HG02870 (cell line): Measurements from ENCODE around the gene CACNA1G.

Experiments
- ATAC-seq: cut with Tn5 transposase; IDR thresholded peaks from one replicate; pipeline ENCODE4 v1.9.1; 2021; ENCODE audit warnings: mild to moderate bottlenecking, moderate library complexity; ENCODE audit not compliant: unreplicated experiment

The CACNA1G gene

DNA sequence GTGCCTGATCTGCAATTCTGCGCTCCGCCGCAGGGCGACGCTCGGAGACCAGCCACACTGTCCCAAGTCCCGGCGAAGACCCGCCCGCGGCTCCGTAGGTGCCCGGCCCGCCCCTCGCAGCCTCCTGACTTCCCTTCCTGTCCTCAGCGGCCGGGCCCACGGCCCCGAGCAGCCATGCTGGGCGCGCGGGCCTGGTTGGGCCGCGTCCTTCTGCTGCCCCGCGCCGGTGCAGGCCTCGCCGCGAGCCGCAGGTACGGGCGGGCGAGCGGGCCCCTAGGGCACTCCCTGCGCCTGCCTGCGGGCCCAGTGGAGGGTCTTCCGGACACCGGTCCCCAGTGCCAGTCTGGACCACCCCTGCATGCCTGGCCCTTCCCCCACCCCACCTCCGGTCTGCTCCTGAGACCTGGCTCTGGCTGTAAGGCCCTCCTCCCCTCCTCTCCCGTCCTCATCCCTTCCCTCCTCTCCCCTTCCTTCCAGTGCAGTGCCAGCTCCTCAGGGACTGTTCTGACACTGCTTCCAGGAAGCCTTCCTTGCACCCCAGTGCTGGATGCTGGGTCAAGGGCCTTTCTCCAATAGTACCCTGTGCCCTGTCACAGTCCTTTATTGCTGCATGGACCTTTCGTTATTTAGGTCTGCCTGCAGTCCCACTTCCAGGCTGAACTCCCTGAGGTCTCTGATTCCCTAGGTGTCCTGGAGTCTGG, 13.3 kb upstream of the CACNA1G start, which contains the start of gene SPATA20:
Gene SPATA20 (plus strand): TSS at position 140 of the 701 bp plus-strand sequence. CDS start 35 bp downstream, at position 175.
- ATAC-seq = peak; percentile 55

DNA sequence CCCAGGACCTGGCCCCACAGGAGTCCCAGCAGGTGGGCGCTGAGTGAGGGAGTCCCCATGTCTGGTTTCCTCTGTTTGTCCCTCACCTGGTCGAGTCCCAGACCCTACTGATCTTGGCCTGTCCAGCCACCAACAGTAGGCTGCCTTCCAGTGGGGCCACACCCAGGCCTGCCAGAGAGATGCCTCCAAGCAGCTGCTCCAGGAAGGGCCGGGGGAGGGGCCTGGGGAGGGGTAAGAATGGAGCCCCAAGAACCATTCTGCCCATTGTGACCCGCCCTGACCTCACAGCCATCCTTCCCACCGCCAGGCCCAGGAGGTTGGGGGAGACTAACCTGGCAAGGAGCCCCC, 12.8 kb upstream of the CACNA1G start:
- ATAC-seq = no peak

DNA sequence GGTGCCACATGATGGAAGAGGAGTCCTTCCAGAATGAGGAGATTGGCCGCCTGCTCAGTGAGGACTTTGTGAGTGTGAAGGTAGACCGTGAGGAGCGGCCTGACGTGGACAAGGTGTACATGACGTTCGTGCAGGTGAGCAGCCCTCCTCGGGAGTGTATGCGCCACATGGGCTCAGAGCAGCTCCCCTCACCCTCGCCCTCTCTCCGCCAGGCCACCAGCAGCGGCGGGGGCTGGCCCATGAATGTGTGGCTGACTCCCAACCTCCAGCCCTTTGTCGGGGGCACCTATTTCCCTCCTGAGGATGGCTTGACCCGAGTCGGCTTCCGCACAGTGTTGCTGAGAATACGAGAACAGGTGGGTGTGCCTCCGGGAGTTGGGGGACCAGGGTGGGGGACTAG, 11.7 kb upstream of the CACNA1G start:
- no peak for ATAC-seq

DNA sequence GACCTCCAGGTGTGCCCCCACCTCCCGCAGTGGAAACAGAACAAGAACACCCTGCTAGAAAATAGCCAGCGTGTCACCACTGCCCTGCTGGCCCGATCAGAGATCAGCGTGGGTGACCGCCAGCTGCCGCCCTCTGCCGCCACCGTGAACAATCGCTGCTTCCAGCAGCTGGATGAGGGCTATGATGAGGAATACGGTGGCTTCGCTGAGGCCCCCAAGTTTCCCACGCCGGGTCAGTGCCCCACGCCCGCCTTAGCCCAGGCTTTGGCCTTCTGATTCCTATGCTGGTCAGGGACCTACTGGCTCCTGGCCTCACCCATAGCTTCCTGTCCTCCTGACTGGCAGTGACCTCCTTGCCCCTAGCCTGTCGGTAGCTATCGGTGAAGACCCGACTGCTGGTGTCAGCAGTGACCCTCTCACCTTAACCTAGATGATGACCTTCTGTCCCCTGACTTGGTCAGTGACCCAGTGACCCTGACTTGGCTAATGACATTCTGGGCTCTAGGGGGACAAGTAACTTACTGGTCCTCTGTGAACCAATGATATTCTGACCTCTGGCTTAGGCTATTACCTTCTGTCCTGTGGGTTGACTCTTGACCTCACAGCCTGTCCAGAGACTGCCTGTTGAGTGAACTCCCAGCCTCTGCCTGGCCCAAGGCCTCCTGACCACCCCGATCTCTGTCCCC, 11.1 kb upstream of the CACNA1G start:
- ATAC-seq = no peak

DNA sequence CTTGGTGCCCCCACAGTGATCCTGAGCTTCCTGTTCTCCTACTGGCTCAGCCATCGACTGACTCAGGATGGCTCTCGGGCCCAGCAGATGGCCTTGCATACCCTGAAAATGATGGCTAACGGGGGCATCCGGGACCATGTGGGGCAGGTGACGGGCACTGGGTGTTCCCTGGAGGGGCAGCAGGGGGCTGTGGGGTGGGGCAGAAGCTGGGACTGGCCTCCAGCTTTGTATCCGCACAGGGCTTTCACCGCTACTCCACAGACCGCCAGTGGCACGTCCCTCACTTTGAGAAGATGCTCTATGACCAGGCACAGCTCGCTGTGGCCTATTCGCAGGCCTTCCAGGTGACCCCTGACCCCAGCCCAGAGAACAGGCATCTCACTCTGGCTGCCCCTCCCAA, 10.5 kb upstream of the CACNA1G start:
- ATAC-seq = no peak

DNA sequence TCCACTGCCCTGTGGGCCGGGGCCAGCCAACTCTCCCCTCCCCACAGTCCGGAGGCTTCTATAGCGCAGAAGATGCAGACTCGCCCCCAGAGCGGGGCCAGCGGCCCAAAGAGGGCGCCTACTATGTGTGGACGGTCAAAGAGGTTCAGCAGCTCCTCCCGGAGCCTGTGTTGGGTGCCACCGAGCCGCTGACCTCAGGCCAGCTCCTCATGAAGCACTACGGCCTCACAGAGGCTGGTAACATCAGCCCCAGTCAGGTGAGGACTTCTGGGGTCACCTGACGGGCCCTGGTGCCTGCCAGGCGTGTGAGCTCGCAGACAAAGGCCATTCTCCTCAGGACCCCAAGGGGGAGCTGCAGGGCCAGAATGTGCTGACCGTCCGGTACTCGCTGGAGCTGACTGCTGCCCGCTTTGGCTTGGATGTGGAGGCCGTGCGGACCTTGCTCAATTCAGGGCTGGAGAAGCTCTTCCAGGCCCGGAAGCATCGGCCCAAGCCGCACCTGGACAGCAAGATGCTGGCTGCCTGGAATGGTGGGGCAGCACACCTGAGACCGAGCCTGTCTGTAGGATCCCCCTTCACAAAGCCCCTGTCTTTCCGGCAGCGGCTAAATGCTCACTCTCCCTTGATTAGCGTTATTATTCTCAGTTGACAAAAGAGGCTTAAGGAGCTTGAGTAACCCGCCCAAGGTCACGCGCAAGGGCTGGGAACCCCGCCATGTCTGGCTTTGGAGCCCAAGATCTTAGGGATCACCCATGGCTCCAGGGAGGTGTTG, 9.7 kb upstream of the CACNA1G start:
- ATAC-seq = no peak

DNA sequence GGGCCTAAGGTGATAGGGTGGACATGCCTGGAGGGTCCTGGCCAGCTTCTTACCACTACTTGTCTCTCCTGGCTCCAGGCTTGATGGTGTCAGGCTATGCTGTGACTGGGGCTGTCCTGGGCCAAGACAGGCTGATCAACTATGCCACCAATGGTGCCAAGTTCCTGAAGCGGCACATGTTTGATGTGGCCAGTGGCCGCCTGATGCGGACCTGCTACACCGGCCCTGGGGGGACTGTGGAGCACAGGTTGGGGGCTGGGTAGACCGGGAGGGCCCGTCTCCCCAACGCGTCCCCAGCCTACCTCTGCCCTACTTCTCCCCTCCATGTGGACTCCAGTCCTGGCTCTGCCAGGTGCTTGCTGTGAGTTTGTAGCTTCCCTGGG, 9.1 kb upstream of the CACNA1G start:
- ATAC-seq = no peak

DNA sequence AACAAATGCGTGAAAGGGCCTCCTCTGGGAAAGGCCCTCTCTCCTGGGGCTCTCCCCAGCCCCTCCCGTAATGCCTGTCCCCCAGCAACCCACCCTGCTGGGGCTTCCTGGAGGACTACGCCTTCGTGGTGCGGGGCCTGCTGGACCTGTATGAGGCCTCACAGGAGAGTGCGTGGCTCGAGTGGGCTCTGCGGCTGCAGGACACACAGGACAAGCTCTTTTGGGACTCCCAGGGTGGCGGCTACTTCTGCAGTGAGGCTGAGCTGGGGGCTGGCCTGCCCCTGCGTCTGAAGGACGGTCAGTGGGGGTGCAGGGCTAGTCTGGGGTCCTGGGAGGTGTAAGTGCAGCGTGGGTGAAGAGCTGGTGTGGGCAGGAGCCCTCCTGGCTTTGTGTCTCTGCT, 8.6 kb upstream of the CACNA1G start:
- ATAC-seq = no peak

DNA sequence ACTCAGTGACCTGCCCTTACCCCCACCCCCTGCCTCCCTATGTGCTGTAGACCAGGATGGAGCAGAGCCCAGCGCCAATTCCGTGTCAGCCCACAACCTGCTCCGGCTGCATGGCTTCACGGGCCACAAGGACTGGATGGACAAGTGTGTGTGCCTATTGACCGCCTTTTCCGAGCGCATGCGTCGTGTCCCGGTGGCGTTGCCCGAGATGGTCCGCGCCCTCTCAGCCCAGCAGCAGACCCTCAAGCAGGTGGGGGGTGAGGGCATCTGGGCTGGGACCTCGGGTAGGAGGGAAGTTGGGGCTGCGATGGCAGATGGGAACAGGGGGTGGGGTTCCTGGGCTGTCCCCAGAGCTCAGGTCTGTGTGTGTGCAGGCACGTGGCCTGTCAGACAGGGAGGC, 6.3 kb upstream of the CACNA1G start:
- no peak for ATAC-seq

DNA sequence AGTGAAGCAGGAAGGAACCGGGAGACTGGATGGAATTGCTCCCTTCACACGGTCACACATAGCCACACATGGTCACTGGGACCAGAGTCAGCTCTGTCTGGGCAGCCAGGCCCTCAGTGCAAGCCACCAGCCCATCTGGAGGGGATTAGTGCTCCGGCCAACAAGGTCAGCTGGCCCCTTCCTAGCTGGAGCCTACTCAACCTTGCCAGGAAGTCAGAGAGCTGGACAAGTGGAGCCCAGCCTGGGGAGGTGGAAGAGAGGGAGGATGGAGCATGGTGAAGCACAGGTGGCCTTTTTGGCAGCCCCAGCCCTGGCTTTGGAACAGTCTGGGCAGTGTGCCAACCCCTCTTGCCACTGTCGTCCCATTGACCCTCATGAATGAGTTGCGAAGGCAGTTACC, 3.7 kb upstream of the CACNA1G start:
- ATAC-seq = no peak

DNA sequence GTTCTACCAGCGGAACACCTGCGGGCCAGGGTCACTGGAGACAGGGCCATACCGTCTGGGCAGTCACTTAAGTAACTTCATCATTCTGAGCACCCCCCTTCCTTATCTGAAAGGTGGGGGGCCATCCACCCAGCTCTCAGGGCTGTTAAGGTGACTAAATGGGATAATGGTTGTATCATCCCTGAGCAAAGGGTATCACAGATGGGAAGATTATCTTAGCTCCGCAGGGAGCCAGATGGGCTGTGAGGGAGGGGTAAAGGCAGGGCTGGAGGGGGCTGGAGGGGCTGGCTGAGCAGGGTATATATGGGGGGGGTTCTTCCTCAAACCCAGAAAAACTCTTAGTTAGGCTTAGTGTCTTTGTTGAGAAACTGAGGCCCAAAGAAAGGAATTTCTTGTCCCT, 2.9 kb upstream of the CACNA1G start:
- no peak for ATAC-seq

DNA sequence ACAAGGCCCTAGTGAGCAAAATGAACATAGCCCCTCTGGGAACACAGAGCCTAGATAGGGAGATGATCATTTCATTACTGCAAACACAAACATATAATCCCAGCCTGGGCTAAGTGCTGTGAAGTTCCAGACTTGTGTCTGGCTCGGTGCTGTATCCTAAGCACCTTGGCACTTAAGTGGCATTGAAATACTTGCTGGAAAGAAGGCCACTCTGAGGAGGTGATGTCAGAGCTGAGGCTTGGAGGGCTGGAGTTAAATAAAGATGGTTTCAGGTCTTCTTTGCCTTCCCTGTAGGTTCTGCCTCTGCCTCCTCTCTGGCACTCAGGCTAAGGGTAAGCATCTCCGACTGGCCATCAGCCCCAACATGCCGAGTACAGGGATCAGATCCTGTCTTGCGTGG, 2.4 kb upstream of the CACNA1G start:
- no peak for ATAC-seq

DNA sequence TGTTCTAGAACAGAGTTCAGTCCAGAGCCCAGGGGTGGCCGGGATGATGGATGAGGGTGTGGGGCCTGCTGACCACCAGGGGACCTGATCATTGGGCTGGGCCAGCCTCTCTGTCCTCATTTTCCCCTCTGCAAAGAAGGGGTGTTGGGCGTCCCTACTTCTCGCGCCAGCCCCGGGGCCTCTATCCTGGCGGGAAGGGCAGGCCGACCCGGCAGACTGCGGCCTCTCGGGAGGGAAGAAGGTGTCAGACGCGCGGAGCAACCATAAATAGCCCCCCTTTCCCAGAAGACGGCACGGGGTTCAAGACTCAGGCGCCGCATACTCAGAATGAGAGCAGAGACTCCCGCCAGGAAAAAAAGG, 2.0 kb upstream of the CACNA1G start:
- no peak for ATAC-seq

DNA sequence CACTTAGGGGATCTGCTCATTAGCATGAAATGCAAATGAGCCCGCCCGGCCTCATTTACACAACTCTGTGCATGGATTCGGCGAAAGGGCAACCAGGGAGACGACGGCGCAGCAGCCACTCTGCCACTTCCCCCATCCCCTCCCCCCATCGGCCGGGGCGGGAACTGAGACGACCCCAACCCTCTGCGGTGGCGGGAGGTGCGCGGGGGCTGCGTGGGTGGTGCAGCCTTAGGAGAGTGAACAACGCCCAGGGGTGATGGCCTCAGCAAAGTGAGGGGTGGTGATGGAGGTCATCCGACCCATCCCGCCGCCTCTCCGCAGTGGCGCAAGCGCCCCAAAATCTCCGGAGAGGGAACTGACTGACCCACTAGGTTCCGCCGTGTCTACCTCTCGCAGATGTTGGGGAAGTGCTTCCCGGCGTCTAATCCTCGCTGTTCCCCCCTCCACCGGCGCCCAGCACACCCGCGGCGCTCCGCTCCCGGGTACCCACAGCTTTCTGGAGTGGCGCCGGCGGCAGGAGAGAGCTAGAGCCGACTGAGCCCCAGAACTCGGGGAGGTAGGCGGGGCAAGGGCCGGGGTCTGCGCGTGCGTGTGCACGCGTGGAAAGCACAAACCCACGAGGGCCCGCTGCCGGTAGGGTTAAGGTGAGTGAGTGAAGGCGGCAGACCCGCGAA, 1.4 kb upstream of the CACNA1G start:
- ATAC-seq = no peak

DNA sequence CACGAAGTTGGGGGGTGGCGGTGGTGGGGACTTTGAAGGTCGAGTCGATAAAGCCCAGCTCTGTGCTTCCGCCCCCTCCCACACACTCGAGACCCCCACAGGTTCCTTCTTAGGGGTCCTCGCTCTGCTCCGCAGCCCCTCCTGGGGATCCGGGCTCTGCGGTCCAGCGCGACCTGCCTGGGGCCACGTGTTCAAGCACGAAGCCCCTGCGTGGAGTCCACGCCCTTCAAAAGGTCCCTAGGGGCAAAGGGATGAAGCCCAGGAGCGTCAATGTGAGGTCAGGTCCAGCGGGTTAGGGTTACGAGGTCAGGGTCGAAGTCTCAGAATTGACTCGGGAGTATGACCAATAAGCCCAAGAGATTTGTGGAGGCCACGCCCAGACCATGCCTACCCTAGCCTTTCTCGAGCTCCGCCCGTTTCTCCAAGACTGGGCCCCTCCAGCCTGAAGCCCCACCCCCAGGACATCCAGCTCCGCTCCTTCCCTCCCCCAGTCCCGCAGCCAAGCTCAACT, 786 bp upstream of the CACNA1G start:
- no peak for ATAC-seq

DNA sequence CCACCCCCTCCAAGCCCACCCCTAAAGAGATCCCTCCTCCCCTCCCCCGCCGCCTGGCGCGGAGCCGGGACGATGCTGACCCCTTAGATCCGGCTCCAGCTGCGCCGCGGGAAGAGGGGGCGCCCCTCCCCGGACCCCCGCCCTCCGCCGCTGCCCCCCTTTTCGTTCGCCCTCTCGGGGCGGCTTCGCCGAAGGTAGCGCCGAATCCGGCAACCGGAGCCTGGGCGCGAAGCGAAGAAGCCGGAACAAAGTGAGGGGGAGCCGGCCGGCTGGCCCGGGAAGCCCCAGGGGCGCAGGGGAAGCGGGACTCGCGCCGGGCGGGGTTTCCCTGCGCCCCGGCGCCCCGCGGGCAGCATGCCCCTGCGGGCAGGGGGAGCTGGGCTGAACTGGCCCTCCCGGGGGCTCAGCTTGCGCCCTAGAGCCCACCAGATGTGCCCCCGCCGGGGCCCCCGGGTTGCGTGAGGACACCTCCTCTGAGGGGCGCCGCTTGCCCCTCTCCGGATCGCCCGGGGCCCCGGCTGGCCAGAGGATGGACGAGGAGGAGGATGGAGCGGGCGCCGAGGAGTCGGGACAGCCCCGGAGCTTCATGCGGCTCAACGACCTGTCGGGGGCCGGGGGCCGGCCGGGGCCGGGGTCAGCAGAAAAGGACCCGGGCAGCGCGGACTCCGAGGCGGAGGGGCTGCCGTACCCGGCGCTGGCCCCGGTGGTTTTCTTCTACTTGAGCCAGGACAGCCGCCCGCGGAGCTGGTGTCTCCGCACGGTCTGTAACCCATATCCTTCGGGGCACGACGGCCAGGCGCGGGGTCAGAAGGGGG, 623 bp downstream of the CACNA1G start:
- ATAC-seq = no peak

DNA sequence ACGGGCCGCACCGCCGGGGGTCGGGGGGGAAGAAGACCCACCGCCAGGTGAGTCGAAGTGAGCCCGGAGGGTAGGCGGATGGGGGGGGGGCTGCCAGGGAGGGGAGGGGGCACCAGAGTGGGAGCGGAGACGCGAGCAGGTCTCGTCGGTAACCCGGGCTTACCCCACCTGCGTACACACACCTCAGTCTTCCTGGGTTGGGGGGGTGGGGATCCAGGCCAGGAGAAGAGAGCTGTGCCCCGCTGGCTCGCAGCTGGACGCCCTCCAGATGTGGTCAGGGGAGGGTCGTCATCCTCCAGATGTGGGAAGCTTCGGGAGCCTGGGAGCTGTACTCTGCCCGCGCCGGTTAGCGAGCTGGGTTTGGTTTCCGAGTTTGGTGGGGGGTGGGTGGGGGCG, 1.2 kb downstream of the CACNA1G start:
- no peak for ATAC-seq

DNA sequence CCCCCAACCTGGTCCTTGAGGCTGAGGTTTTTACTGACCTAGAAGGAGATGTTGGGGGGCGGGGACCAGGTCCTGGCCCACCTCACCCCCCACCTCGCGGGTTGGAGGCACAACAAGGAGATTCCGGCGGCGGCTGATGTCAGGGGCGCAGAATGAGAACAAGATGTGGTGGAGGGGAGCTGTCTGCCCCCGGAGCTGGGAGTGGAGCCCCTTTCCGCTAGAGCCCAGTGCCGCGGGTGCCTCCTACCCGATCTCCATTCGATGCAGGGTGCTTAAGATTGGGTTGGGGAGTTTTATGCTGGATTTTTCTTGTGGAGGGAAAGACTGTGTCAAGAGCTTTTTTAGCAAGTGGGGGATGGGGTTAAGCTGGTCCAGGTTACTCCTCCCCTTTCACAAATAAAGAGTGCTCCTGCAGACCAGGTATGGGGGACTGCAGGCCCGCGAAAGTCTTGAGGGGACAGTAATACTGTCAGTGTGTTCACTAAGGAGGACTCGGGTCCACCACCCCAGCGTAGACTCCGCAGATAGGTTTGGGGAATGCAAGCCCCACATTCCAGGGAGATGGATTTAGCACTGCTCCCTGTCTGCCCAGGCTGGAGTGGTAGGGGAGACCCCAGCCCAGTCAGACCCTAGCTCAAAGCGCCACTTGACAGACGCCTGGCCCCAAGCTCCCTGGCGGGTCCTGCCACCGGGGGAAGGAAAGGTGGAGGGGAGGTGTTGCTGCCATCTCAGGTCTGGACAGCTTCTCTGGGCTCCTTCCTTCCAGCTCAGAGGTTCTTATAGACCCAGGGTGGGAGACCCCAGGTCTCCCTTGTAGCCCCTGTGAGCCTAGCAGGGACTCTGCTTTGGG, 2.0 kb downstream of the CACNA1G start:
- no peak for ATAC-seq

DNA sequence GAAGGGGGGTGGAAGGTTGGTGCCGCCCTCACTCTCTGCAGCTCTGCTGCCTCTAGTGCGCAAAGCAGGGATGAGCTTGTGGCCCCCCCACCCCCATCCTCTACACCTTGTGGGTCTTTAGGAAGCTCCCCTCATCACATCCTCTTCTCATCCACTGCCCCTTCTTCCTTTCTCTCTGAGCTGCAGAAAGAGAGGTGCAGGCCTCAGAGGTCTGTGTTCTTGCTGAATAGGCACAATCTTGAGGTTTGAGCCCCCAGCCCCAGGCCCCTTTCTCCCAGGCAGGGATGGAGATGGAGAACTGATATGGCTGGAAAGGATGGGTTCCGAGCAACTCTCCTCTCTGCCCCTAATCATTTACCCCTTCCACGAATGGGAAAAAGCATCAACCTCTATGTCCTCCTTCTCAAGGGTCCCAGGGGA, 2.6 kb downstream of the CACNA1G start:
- ATAC-seq = no peak

DNA sequence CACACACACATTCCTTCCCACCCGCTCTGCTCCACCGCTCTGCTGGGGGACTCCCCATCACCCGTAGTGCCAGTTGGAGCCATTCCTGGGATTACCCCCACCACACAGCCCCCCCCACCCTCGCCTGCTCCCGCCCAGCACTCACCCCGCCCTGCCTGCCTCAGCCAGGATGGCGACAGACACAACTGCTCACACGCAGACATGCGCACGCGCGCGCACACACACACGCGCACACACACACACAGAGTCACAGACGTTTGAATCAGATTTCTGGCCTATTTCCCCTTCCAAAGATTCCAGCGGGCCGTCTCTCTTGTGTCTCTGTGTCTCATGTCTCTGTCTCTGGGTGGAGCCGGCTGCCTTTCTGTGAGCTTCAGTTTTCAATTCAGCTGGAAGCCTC, 4.4 kb downstream of the CACNA1G start:
- ATAC-seq = no peak
